B cell (primary cell): Measurements from ENCODE around the gene IL11RA. TPM values are rescaled to one million over a fixed set of nuclear protein-coding genes. Genes with fewer than 3 reads are reported as not detected.

ENCODE experiments used
- ATAC-seq: fragments of 200-7000 bp; cut with Tn5 transposase; one replicate; pipeline ENCODE4 v1.10.0; 2021; ENCODE audit warnings: low read depth, mild to moderate bottlenecking, moderate number of reproducible peaks, moderate library complexity
- CTCF ChIA-PET: fragments of 350-600 bp; sonication (Branson Sonifier 250); formaldehyde crosslinking; loops from one replicate; lab custom pipeline; 2021; ENCODE audit warnings: antibody characterized with exemption, inconsistent platforms; lab: Charles Lee
- POLR2A ChIA-PET: fragments of 350-600 bp; sonication (Branson Sonifier 250); formaldehyde crosslinking; loops from one replicate; lab custom pipeline; 2021; ENCODE audit warnings: antibody characterized with exemption; lab: Charles Lee
- DNase-seq: peaks from one replicate; pipeline ENCODE4 v3.0.0; 2013
- H2AFZ ChIP-seq: 2 replicates; pipeline ENCODE4 v1.6.1; 2012; ENCODE audit warnings: mild to moderate bottlenecking, low read depth, low read length; ENCODE audit not compliant: insufficient read depth, poor library complexity, severe bottlenecking
- H3K27ac ChIP-seq, 2 donors: 1 replicate in 1 of 2; 2 replicates in 1 of 2; pipeline ENCODE4 v1.5.1; 2012 to 2013; ENCODE audit warnings: low read length in 2 of 2, mild to moderate bottlenecking in 2 of 2, moderate library complexity in 1 of 2
- H3K27me3 ChIP-seq, 4 experiments: fragments of 200-600 bp in 1 of 4; sonication (generic) in 1 of 4; replicated peaks in 1 of 4; 1 replicate in 2 of 4; 2 replicates in 2 of 4; pipeline versions ENCODE4 v1.6.1 to v1.7.0; 2013 to 2016; ENCODE audit warnings: low read length in 3 of 4, mild to moderate bottlenecking in 2 of 4, mixed read lengths in 1 of 4, moderate library complexity in 1 of 4; ENCODE audit not compliant: insufficient read depth in 4 of 4, control insufficient read depth in 3 of 4; ENCODE audit errors: control extremely low read depth in 1 of 4
- H3K36me3 ChIP-seq, 2 experiments: replicated peaks in 1 of 2; 1 replicate in 1 of 2; 2 replicates in 1 of 2; pipeline versions ENCODE4 v1.6.1 to v1.7.1; 2013; ENCODE audit warnings: low read length in 1 of 2; ENCODE audit not compliant: insufficient read depth in 2 of 2, control insufficient read depth in 1 of 2; ENCODE audit errors: control extremely low read depth in 1 of 2, extremely low read depth in 1 of 2
- H3K4me1 ChIP-seq, 2 donors: fragments of 200-600 bp in 1 of 2; sonication (generic) in 1 of 2; 1 replicate in 1 of 2; 2 replicates in 1 of 2; pipeline versions ENCODE4 v1.5.1 to v1.6.1; 2013 to 2017; ENCODE audit warnings: low read length in 2 of 2; ENCODE audit not compliant: control insufficient read depth in 2 of 2, insufficient read depth in 2 of 2
- H3K4me2 ChIP-seq: replicated peaks from 2 replicates; pipeline ENCODE3; 2012; ENCODE audit warnings: mild to moderate bottlenecking, low read depth, low read length; ENCODE audit not compliant: poor library complexity, severe bottlenecking
- H3K4me3 ChIP-seq, 5 experiments: fragments of 200-600 bp in 1 of 5; sonication (generic) in 1 of 5; 1 replicate in 3 of 5; 2 replicates in 2 of 5; pipeline versions ENCODE4 v1.5.1 to v1.7.0; 2011 to 2016; ENCODE audit warnings: low read length in 4 of 5, mild to moderate bottlenecking in 4 of 5, low read depth in 2 of 5, control low read depth in 1 of 5, moderate library complexity in 1 of 5; ENCODE audit not compliant: insufficient read depth in 1 of 5; ENCODE audit errors: control extremely low read depth in 1 of 5, extremely low read depth in 1 of 5
- H3K79me2 ChIP-seq: fragments of 200-600 bp; sonication (generic); one replicate; pipeline ENCODE4 v1.6.0; 2016; ENCODE audit warnings: low read length; ENCODE audit not compliant: control insufficient read depth, insufficient read depth
- H3K9ac ChIP-seq: fragments of 200-600 bp; sonication (generic); 2 replicates; pipeline ENCODE4 v1.6.1; 2017; ENCODE audit warnings: mild to moderate bottlenecking, low read length, moderate library complexity
- H3K9me3 ChIP-seq, 3 donors: one replicate each; pipeline versions ENCODE4 v1.6.1 to v1.7.1; 2013; ENCODE audit warnings: low read length in 2 of 3; ENCODE audit not compliant: control insufficient read depth in 2 of 3, insufficient read depth in 1 of 3; ENCODE audit errors: control extremely low read depth in 1 of 3
- H4K20me1 ChIP-seq: 2 replicates; pipeline ENCODE4 v1.6.0; 2012; ENCODE audit warnings: mild to moderate bottlenecking, low read length; ENCODE audit not compliant: insufficient read depth, control insufficient read depth, poor library complexity, severe bottlenecking
- H3K27ac Mint-ChIP-seq: one replicate; pipeline ENCODE4 v1.8.0; 2021; ENCODE audit warnings: mixed read lengths
- H3K27me3 Mint-ChIP-seq: one replicate; pipeline ENCODE4 v1.8.0; 2021; ENCODE audit warnings: mixed read lengths
- H3K4me1 Mint-ChIP-seq: one replicate; pipeline ENCODE4 v1.8.0; 2021; ENCODE audit warnings: mixed read lengths
- H3K4me3 Mint-ChIP-seq: one replicate; pipeline ENCODE4 v1.8.0; 2021; ENCODE audit warnings: mixed read lengths
- H3K9me3 Mint-ChIP-seq: one replicate; pipeline ENCODE4 v1.8.0; 2022; ENCODE audit warnings: mixed read lengths; ENCODE audit not compliant: insufficient read depth
- EZH2 ChIP-seq: IDR thresholded peaks from 2 replicates; pipeline ENCODE4 v1.6.1; 2012; ENCODE audit warnings: borderline replicate concordance, low read depth, mild to moderate bottlenecking, moderate library complexity, low read length; ENCODE audit not compliant: insufficient read depth, poor library complexity, severe bottlenecking
- WGBS: methylation state at CpG from one replicate; pipeline ENCODE4 v1.1.5; 2013; ENCODE audit warnings: missing lambda C conversion rate; ENCODE audit not compliant: insufficient coverage; 5-methylcytosine and 5-hydroxymethylcytosine counted together
- intact Hi-C: fragments of 100-400 bp; cut with micrococcal nuclease; formaldehyde crosslinking; loops from one replicate; pipeline ENCODE4 v1.10.0; 2022
- polyA plus RNA-seq: library from polyadenylated mRNA; depleted of rRNA; stranded (reverse); fragments of >200 nt; gene quantifications from 2 replicates; pipeline ENCODE4 v1.2.3, GENCODE V29; 2012
- total RNA-seq, 2 donors: library from RNA; stranded (reverse); fragments of 120-200 nt in 1 of 2; gene quantifications; 1 replicate in 1 of 2; 2 replicates in 1 of 2; pipeline versions ENCODE4 v1.2.3 to v1.2.4, GENCODE V29; 2013 to 2022
- TF ChIP-seq, protein P1 (sequence below): fragments of 200-600 bp; IDR thresholded peaks from one replicate; pipeline ENCODE4 v1.8.0; 2022; ENCODE audit warnings: antibody characterized with exemption, mild to moderate bottlenecking

Gene IL11RA
- total and polyA plus RNA-seq, 2 donors (not counting 1 experiment from before 2014, with no cell fraction given) = 47.3 to 58.0 TPM

DNA sequence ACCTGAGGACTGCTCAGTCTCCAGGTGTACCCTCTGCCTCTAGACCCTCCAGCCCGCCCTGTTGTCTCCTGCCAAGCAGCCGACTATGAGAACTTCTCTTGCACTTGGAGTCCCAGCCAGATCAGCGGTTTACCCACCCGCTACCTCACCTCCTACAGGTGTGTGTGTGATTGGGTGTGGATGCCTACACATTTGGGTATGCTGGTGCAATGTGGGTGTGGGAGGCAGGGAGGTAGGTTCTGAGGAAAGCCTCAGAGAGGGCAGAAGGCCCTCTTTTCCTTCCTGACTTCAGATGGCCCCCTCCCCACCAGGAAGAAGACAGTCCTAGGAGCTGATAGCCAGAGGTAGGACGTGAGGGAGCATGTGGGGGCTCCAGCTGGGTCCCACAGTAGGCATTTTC, 5.0 kb downstream of the IL11RA start:
- Histone ChIP-seq H3K27me3 (no peaks in the 10 kb centered on the region), H3K4me3 (no peak overlapping the region), H4K20me1 (no peaks in the 10 kb centered on the region), H3K4me1 (no peaks in the 10 kb centered on the region), H2AFZ (no peak overlapping the region), H3K79me2 (no peaks in the 10 kb centered on the region), H3K27ac (no peak overlapping the region), H3K9me3 (no peaks in the 10 kb centered on the region), H3K9ac (no peak overlapping the region), H3K4me2 (no peak overlapping the region), H3K36me3 (no peaks in the 10 kb centered on the region)
- Mint-ChIP-seq H3K4me3 (no peak overlapping the region), H3K4me1 (peaks cover 9% of the 10 kb centered on the region), H3K27ac (no peak overlapping the region), H3K27me3 (peaks cover 3% of the 10 kb centered on the region), H3K9me3 (no peaks in the 10 kb centered on the region)
- ChIA-PET CTCF (interaction anchor here (1.8 kb wide), 1 partner anchor 23 kb away, joined by 6 read pairs; no protein-coding TSS in a partner anchor), POLR2A (no interaction called here)
- ATAC-seq (no peak), DNase-seq (no peak)
- intact Hi-C loops = no loop called here
- TF ChIP-seq EZH2 = no peak
- TF ChIP-seq, protein P1, sequence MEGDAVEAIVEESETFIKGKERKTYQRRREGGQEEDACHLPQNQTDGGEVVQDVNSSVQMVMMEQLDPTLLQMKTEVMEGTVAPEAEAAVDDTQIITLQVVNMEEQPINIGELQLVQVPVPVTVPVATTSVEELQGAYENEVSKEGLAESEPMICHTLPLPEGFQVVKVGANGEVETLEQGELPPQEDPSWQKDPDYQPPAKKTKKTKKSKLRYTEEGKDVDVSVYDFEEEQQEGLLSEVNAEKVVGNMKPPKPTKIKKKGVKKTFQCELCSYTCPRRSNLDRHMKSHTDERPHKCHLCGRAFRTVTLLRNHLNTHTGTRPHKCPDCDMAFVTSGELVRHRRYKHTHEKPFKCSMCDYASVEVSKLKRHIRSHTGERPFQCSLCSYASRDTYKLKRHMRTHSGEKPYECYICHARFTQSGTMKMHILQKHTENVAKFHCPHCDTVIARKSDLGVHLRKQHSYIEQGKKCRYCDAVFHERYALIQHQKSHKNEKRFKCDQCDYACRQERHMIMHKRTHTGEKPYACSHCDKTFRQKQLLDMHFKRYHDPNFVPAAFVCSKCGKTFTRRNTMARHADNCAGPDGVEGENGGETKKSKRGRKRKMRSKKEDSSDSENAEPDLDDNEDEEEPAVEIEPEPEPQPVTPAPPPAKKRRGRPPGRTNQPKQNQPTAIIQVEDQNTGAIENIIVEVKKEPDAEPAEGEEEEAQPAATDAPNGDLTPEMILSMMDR = no peak
- 63% methylated on average over 2 of the region's 5 CpGs for WGBS

DNA sequence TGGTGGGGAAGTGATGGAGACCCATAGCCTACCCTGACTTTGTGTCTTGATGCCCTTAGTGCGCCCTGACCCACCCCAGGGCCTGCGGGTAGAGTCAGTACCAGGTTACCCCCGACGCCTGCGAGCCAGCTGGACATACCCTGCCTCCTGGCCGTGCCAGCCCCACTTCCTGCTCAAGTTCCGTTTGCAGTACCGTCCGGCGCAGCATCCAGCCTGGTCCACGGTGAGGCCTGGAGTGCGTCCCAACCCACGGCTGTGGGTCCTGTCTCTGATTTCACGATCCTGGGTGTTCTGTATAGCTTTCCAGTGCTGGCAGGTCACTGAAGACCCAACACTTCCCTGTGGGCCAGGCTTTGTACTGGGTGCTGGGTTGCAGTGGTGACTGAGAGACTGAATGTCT, 6.5 kb downstream of the IL11RA start:
- no peak overlapping the region for H3K9ac ChIP-seq
- H4K20me1 ChIP-seq = no peaks in the 10 kb centered on the region
- Mint-ChIP-seq H3K27me3 (peaks cover 3% of the 10 kb centered on the region), H3K27ac (no peak overlapping the region), H3K4me3 (no peak overlapping the region), H3K9me3 (no peaks in the 10 kb centered on the region), H3K4me1 (no peaks in the 10 kb centered on the region)
- WGBS = 96% methylated on average over 14 of the region's 14 CpGs
- no peak overlapping the region for H3K4me2 ChIP-seq
- no peaks in the 10 kb centered on the region for H3K27me3 ChIP-seq
- no peak overlapping the region for H3K27ac ChIP-seq
- TF ChIP-seq, protein P1 = no peak
- TF ChIP-seq EZH2 = no peak
- no peaks in the 10 kb centered on the region for H3K36me3 ChIP-seq
- ChIA-PET POLR2A (no interaction called here), CTCF (interaction anchor here (1.0 kb wide), 1 partner anchor 44 kb away, joined by 4 read pairs; no protein-coding TSS in a partner anchor)
- H3K4me1 ChIP-seq = no peaks in the 10 kb centered on the region
- no peak for ATAC-seq
- DNase-seq = no peak
- no peak overlapping the region for H3K4me3 ChIP-seq
- no peak overlapping the region for H2AFZ ChIP-seq
- intact Hi-C loops = no loop called here
- H3K9me3 ChIP-seq = no peaks in the 10 kb centered on the region
- no peaks in the 10 kb centered on the region for H3K79me2 ChIP-seq
